Dedifferentiated amniotic fluid mesenchymal stem cell (primary cell): Measurements from ENCODE around the gene TFR2.

ENCODE experiments used
- DNase-seq: peaks from one replicate; pipeline ENCODE4 v3.0.0-alpha.2; 2016; ENCODE audit errors: extremely low spot score

Gene TFR2

GRCh38 chr7:100613412-100614175, 27.8 kb downstream of the TFR2 start:
- DNase-seq, result no peak

GRCh38 chr7:100612730-100613390, 28.5 kb downstream of the TFR2 start:
- no peak for DNase-seq

GRCh38 chr7:100611983-100612729, 29.2 kb downstream of the TFR2 start, which contains the start of gene MOSPD3:
Gene MOSPD3 (plus strand): TSS chr7:100612540. CDS start chr7:100612792, 252 bp downstream.
- DNase-seq, result peak; percentile 100

GRCh38 chr7:100609958-100610357, 31.4 kb downstream of the TFR2 start:
- DNase-seq, result no peak

DNA sequence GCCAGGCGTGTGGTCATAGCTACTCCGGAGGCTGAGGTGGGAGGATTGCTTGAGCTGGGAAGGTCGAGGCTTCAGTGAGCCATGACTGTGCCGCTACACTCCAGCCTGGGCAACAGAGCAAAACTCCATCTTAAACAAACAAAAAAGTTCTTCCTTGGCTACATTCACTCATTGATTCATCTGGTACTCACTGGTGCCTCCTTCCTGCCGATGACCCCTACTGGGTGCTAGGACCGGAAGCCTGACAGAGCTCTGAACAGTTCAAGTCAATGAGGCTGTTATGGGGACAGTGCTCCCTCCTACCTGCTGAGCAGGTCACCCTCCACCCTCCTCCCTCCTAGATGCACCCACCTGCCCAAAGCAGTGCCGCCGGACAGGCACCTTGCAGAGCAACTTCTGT, 34.2 kb downstream of the TFR2 start:
- no peak for DNase-seq

DNA sequence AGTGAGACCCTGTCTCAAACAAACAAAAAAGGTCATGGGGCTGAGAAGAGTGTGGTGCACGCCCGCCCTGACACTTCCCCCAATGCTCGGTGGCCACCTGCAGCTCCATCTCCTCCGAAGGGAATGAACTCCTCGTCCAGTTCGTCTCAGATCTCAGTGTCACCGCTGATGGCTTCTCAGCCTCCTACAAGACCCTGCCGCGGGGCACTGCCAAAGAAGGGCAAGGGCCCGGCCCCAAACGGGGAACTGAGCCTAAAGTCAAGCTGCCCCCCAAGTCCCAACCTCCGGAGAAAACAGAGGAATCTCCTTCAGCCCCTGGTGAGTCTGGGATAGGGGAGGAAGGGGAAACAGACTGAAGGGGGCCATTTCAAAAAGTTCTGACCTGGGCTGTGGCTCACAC, 35.0 kb downstream of the TFR2 start:
- DNase-seq, result no peak

DNA sequence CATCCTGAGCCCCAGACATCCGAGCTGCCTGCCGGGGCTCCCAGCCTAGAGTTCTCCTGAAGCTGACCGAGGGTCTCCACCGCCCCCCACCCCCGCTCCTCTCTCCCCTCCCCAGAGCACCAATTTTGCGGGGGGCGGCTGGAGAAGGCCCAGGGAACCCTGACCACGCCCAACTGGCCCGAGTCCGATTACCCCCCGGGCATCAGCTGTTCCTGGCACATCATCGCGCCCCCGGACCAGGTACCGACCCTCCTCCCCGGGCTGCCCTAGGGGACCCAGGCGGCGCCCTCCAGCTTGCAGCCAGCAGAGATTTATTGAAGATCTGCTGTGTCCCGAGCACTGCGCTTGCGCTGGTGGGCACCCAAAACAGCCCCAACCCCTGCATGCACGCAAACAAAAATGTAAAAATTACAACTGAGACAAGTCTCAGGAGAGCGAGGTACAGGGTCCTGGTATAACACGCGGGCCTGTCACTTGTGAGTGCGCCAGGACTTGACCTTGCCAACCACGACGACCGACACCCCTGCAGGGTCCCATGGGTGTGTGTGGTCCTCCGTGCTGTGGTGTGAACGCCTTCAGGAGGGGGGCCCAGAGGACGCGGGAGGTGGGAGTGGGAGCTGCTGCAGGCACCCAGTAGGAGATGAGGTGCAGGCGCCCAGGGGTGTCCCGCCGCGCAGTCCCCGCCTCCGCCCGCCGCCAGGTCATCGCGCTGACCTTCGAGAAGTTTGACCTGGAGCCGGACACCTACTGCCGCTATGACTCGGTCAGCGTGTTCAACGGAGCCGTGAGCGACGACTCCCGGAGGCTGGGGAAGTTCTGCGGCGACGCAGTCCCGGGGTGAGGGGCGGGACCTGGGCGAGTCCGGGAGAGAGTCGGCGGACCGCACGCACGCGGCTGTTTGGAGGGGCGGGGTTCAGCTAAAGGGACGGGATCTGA, 36.1 kb downstream of the TFR2 start:
- DNase-seq, result no peak

DNA sequence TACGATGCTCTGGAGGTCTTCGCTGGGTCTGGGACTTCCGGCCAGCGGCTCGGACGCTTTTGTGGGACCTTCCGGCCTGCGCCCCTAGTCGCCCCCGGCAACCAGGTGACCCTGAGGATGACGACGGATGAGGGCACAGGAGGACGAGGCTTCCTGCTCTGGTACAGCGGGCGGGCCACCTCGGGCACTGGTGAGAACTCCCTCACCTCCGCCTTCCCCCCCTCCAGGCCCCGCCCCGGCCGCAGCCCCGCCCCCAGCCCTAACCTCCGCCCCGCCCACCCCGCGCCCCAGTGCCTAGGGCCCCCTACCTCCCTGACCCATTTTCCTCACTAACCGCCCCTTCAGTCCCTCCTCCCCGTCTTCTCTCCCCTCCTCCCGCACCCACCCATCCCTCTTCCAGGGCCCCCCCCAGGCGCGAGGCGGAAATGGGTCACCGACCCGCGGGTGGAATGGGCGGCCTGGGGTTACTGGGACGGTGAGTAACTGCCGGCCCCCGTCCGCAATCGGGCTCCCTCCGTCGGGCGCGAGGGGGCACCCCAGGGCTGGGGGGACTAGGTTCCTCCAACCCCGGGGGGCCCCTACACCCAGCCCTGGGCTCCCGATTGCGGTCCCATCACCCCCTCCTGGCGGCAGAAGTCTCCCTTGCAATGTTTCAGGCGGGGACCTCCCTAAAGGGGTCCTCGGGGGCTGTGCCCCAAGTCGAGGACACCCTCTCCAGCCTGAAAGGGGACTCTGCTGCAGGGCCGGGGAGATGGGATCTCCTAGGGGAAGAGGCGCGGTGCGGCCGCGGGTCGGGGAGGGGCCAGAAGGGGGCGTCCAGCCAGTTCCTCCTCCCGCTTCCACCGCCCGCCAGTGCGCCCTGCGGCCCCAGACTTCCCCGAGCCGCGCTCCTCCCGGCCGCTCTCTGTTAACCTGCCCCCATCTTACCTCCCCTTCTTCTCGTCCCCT, 37.0 kb downstream of the TFR2 start:
- no peak for DNase-seq

GRCh38 chr7:100603726-100604027, 37.7 kb downstream of the TFR2 start:
- DNase-seq, result no peak

DNA sequence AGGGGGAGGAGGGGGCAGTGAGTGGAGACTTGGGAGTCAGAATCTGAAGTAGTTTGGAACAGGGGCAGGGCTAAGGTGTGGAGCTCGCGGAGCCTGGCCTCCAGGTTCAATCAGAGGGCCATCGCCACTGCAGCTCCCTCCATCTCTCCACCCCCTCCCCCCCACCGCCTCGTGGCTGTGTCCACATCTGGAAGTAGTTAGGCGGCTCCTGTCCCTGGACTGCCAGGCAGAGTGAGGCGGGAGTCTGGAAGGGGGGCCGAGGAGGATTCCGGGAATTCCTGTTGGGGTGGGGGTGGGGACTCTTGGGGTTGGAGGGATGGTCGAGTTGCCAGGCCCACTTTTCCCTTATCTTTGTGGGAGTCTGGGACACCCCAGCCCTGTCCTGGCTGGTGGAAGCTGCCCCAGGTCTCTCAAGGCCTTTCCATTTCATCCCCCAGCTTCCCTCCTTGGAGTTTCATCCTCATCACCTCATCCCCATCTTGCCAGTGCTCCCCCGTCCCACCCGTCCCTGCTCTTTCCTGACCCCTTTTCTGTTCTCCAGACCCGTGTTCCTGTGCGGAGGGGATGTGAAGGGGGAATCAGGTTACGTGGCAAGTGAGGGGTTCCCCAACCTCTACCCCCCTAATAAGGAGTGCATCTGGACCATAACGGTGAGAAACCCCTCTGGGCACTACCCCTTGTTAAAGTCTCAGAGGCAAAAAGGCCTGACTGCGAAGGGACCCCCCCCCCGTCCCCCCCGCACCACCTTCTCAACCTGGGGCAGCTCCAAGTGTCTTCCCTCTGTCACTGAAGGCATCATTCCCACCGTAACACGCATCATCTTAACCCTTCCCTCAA, 38.2 kb downstream of the TFR2 start:
- DNase-seq, result peak; percentile 63

DNA sequence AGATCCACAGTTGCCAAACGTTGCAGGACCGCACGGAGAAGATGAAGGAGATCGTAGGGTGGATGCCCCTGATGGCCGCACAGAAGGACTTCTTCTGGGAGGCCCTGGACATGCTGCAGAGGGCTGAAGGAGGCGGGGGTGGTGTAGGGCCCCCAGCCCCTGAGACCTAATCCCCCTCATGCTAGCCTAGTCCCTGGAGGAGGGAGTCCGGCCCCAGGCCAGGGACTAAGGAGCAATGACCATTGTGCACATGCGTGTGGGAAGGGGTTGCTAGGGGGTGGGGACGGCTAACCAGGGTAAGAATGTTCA, 40.7 kb downstream of the TFR2 start:
- DNase-seq, result no peak

- no peak for DNase-seq
These were observed 41.2 kb downstream of the TFR2 start for GRCh38 chr7:100599911-100600729.

GRCh38 chr7:100598425-100598824, 42.9 kb downstream of the TFR2 start:
- no peak for DNase-seq

- no peak for DNase-seq
These were observed 46.2 kb downstream of the TFR2 start for GRCh38 chr7:100595188-100595587.

GRCh38 chr7:100591596-100591995, 49.8 kb downstream of the TFR2 start:
- no peak for DNase-seq

DNA sequence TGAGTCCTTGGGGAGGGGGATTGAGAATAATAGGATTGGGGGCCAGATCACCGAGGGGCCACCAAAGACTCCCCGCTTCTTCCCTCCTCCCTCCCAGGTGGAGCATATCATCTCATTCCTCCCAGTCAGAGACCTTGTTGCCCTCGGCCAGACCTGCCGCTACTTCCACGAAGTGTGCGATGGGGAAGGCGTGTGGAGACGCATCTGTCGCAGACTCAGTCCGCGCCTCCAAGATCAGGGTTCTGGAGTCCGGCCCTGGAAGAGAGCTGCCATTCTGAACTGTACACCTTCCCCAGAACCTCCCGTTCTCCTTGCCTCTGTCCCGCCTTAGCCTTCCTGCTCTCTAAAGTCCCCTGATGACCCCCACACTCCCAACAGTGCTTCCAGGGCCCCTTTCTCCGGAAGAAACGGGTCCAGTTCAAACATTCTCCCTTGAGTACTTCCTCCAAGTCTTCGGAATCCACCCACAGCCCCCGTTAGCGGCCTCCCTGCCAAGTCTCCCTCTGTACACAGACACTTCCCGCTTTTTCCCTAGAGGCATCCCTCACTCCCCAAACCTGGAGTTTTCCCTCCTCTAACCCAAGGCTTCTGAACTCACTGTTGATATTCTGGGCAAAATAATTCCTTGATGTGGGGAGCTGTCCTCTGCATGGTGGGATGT, 51.1 kb downstream of the TFR2 start:
- DNase-seq, result no peak

GRCh38 chr7:100589341-100589947, 51.9 kb downstream of the TFR2 start:
- DNase-seq, result no peak

DNA sequence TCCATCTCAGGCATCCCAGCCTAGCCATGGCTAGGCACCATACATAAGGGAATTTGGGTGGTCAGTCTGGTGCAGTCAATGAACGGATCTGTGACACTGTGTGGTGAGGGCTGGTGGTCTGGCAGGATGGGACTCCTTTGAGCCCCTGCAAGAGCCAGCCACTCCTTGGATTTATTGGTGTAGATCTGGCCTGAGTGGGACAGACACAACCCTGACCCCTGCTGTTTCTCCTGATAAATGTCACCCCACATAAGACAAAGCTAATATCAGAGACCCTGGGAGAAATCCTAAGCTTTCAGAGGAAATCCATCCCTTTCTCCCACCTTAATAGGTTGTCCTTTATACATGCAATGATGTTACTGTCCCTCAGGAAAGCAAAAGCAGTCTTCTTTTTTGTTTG, 52.9 kb downstream of the TFR2 start:
- no peak for DNase-seq
